ENCODE data around the gene TCF19. TPM values are rescaled to one million over a fixed set of nuclear protein-coding genes. Genes with fewer than 3 reads are reported as not detected.

The TCF19 gene
- total RNA-seq, 1 experiment from 2014 or later = 15.0 TPM

GRCh38 chr6:31129130-31129529, 29.3 kb upstream of the TCF19 start:
- H4K20me1 ChIP-seq (ENCODE audit: control insufficient read depth, insufficient read depth, insufficient read length) = no peaks in the 10 kb centered on the region
- H3K56ac ChIP-seq (ENCODE audit: insufficient read length, low read depth, low read length) = no peak overlapping the region
- no peak overlapping the region for H2BK20ac ChIP-seq (ENCODE audit: low read depth, low read length, poor library complexity, severe bottlenecking)
- H3K27ac ChIP-seq (ENCODE audit: insufficient read length, low read depth, low read length) = no peak overlapping the region
- Mint-ChIP-seq H3K36me3 (ENCODE audit: insufficient read depth in 1 of 3, low read depth in 3 of 3) (no peaks in the 10 kb centered on the region), H3K27me3 (ENCODE audit: low read depth) (peaks cover 8% of the 10 kb centered on the region), H3K27ac (no peak overlapping the region; a peak in 1 of 7 replicates), H3K4me1 (peaks cover 38 to 44% of the 10 kb centered on the region in 2 experiments), H3K4me3 (no peak overlapping the region), H3K9me3 (no peaks in the 10 kb centered on the region; a peak in 1 of 5 replicates)
- no peak overlapping the region for H3K23ac ChIP-seq (ENCODE audit: insufficient read length, low read depth, low read length)
- H2AK5ac ChIP-seq (ENCODE audit: insufficient read length, low read length) = no peak overlapping the region
- no peak overlapping the region for H3K9ac ChIP-seq (ENCODE audit: extremely low read depth, insufficient read length, low read length)
- H3K14ac ChIP-seq (ENCODE audit: insufficient read depth, low read length) = no peak overlapping the region
- no peaks in the 10 kb centered on the region for H3K9me3 ChIP-seq (ENCODE audit: control insufficient read depth, low read depth, low read length)
- no CpG with 5 or more reads among the region's 4 CpGs for WGBS (ENCODE audit: extremely low coverage, insufficient read length, low lambda C conversion rate)
- H3K4ac ChIP-seq (ENCODE audit: low read depth, low read length) = no peak overlapping the region
- TF ChIP-seq CTCF (conservative IDR thresholded peaks at IDR 0.05) = no peak
- no peak overlapping the region for H4K8ac ChIP-seq (replicated peaks; ENCODE audit: insufficient read length, low read depth, low read length)
- no peak overlapping the region for H2AFZ ChIP-seq (ENCODE audit: low read length)
- no peak overlapping the region for H4K5ac ChIP-seq (ENCODE audit: insufficient read length, low read depth, low read length)
- H3K79me2 ChIP-seq (ENCODE audit: insufficient read depth, low read length) = no peaks in the 10 kb centered on the region
- no peak overlapping the region for H2BK120ac ChIP-seq (ENCODE audit: low read depth, low read length, poor library complexity, severe bottlenecking)
- no peaks in the 10 kb centered on the region for H3K23me2 ChIP-seq (ENCODE audit: insufficient read length, low read depth, low read length, poor library complexity, severe bottlenecking)
- H3K18ac ChIP-seq (ENCODE audit: insufficient read length, low read depth, low read length) = no peak overlapping the region
- H2BK5ac ChIP-seq (ENCODE audit: insufficient read length, low read length) = no peak overlapping the region
- H2BK15ac ChIP-seq (ENCODE audit: low read depth, low read length) = no peak overlapping the region
- no peak for DNase-seq
- H3K4me2 ChIP-seq (ENCODE audit: insufficient read depth, insufficient read length, low read length) = no peak overlapping the region
- H3K4me1 ChIP-seq (ENCODE audit: insufficient read depth, low read length) = no peaks in the 10 kb centered on the region
- no peak overlapping the region for H2BK12ac ChIP-seq (ENCODE audit: insufficient read length, low read depth, low read length)
- H3T11ph ChIP-seq (ENCODE audit: low read length) = no peak overlapping the region
- H3K27me3 ChIP-seq (ENCODE audit: insufficient read depth, low read length) = no peaks in the 10 kb centered on the region
- H3K79me1 ChIP-seq (ENCODE audit: insufficient read depth, low read depth, low read length, poor library complexity, severe bottlenecking) = no peaks in the 10 kb centered on the region
- H4K91ac ChIP-seq (ENCODE audit: insufficient read length, low read depth, low read length) = no peak overlapping the region

All from H9 (cell line).